Activated T-cell treated with anti-CD3 and anti-CD28 coated beads, Interleukin-2, amount 50 U/mL, for 48 hours (primary cell): ENCODE measurements around the gene KRT79.

Experiments
- DNase-seq, 2 experiments: peaks; one replicate each; pipeline ENCODE4 v3.0.0-alpha.2; 2020

Gene KRT79

GRCh38 chr12:52818388-52818787 lies 15.7 kb downstream of the KRT79 start:
- DNase-seq: no peak

- no peak for DNase-seq
These were observed 16.3 kb downstream of the KRT79 start for GRCh38 chr12:52817699-52818238.

GRCh38 chr12:52817003-52817698 lies 17.0 kb downstream of the KRT79 start:
- DNase-seq: no peak

GRCh38 chr12:52815676-52816588 lies 18.2 kb downstream of the KRT79 start:
- DNase-seq: no peak

GRCh38 chr12:52815161-52815560 lies 18.9 kb downstream of the KRT79 start:
- no peak for DNase-seq

- DNase-seq: no peak
These were observed 19.4 kb downstream of the KRT79 start for GRCh38 chr12:52814710-52815155.

GRCh38 chr12:52813885-52814709 lies 20.0 kb downstream of the KRT79 start, which contains the start of gene KRT4:
Gene KRT4, minus strand, starts transcription at chr12:52814116. Its CDS starts 58 bp downstream, at chr12:52814058.
- no peak for DNase-seq

- no peak for DNase-seq
These were observed 20.8 kb downstream of the KRT79 start for GRCh38 chr12:52813203-52813819.

GRCh38 chr12:52812749-52813148 lies 21.4 kb downstream of the KRT79 start:
- no peak for DNase-seq

GRCh38 chr12:52812073-52812400 lies 22.1 kb downstream of the KRT79 start:
- DNase-seq: no peak

GRCh38 chr12:52811191-52812072 lies 22.7 kb downstream of the KRT79 start:
- no peak for DNase-seq

- no peak for DNase-seq
These were observed 23.6 kb downstream of the KRT79 start for GRCh38 chr12:52810554-52810953.

- no peak for DNase-seq
These were observed 24.9 kb downstream of the KRT79 start for GRCh38 chr12:52809166-52809565.

- DNase-seq: no peak
These were observed 25.4 kb downstream of the KRT79 start for GRCh38 chr12:52808573-52809160.

GRCh38 chr12:52807544-52808470 lies 26.3 kb downstream of the KRT79 start:
- DNase-seq: no peak

- no peak for DNase-seq
These were observed 27.1 kb downstream of the KRT79 start for GRCh38 chr12:52806821-52807543.

- DNase-seq: no peak
These were observed 27.8 kb downstream of the KRT79 start for GRCh38 chr12:52806169-52806811.

- no peak for DNase-seq
These were observed 28.4 kb downstream of the KRT79 start for GRCh38 chr12:52805739-52806138.

- no peak for DNase-seq
These were observed 29.1 kb downstream of the KRT79 start for GRCh38 chr12:52805000-52805399.
